NB4 (cell line): Measurements from ENCODE around the gene LRCH1.

Experiments used
- DNase-seq: peaks from one replicate; pipeline ENCODE4 v3.0.0; 2010; ENCODE audit warnings: low read depth
- H3K4me3 ChIP-seq: one replicate; pipeline ENCODE4 v1.5.1; 2011; ENCODE audit warnings: mild to moderate bottlenecking, low read depth, low read length, moderate library complexity
- CTCF ChIP-seq: IDR thresholded peaks from one replicate; pipeline ENCODE4 v1.5.1; 2012; ENCODE audit warnings: low read depth, low read length
- MAX ChIP-seq: IDR thresholded peaks from 2 replicates; pipeline ENCODE4 v1.6.1; 2011; ENCODE audit warnings: low read depth, low read length
- MYC ChIP-seq: IDR thresholded peaks from 2 replicates; pipeline ENCODE4 v1.6.1; 2011; ENCODE audit warnings: low read depth, low read length
- POLR2A ChIP-seq: IDR thresholded peaks from 2 replicates; pipeline ENCODE4 v1.6.1; 2011; ENCODE audit warnings: mild to moderate bottlenecking; ENCODE audit not compliant: insufficient read length; ENCODE audit errors: extremely low read depth

Gene LRCH1

GRCh38 chr13:46721054-46721453 lies 168.1 kb downstream of the LRCH1 start:
- TF ChIP-seq CTCF (peak; percentile 38), MYC (no peak), MAX (0 out of 2 replicates have a peak, but pooled peaks have one; percentile 13)
- peak; percentile 57 for DNase-seq
- H3K4me3 ChIP-seq = no peak overlapping the region

- TF ChIP-seq MAX = no peak
- no peak for TF ChIP-seq CTCF
- TF ChIP-seq MYC = no peak
- no peak for TF ChIP-seq POLR2A
- no peak for DNase-seq
- no peak overlapping the region for H3K4me3 ChIP-seq
Observed at GRCh38 chr13:46726347-46726746, 173.4 kb downstream of the LRCH1 start.

- TF ChIP-seq MAX = no peak
- TF ChIP-seq CTCF = peak; percentile 35
- DNase-seq = peak; percentile 66
- H3K4me3 ChIP-seq = no peak overlapping the region
Observed at GRCh38 chr13:46728777-46729176, 175.8 kb downstream of the LRCH1 start.

GRCh38 chr13:46731535-46731934 lies 178.6 kb downstream of the LRCH1 start:
- H3K4me3 ChIP-seq = no peak overlapping the region
- TF ChIP-seq MAX (no peak), MYC (no peak), CTCF (no peak), POLR2A (no peak)
- DNase-seq = no peak

- no peak overlapping the region for H3K4me3 ChIP-seq
- no peak for DNase-seq
- no peak for TF ChIP-seq MAX
- no peak for TF ChIP-seq MYC
- no peak for TF ChIP-seq CTCF
- TF ChIP-seq POLR2A = no peak
Observed at GRCh38 chr13:46735425-46735824, 182.5 kb downstream of the LRCH1 start.

- TF ChIP-seq CTCF (no peak), MAX (no peak)
- no peak overlapping the region for H3K4me3 ChIP-seq
- no peak for DNase-seq
Observed at GRCh38 chr13:46736541-46737310, 183.8 kb downstream of the LRCH1 start.
